WTC11 (cell line): ENCODE data around the gene SLC35F4. TPM values are rescaled to one million over a fixed set of nuclear protein-coding genes. Genes with fewer than 3 reads are reported as not detected.

ENCODE experiments used
- ATAC-seq: fragments of 200-7000 bp; cut with Tn5 transposase; 2 replicates; pipeline ENCODE4 v1.10.0; 2021; ENCODE audit warnings: mild to moderate bottlenecking, moderate library complexity
- CTCF ChIA-PET: fragments of 300-600 bp; sonication (Branson Sonifier 250); formaldehyde crosslinking; loops from one replicate; lab custom pipeline; 2021; ENCODE audit warnings: antibody characterized with exemption; lab: Charles Lee
- POLR2A ChIA-PET: fragments of 350-600 bp; sonication (Branson Sonifier 250); formaldehyde crosslinking; loops from one replicate; lab custom pipeline; 2021; ENCODE audit warnings: antibody characterized with exemption; lab: Charles Lee
- DNase-seq: peaks from one replicate; pipeline ENCODE4 v3.0.0; 2021; ENCODE audit warnings: low spot score
- H3K27ac Mint-ChIP-seq: 2 replicates; pipeline ENCODE4 v1.8.0; 2021; ENCODE audit warnings: mixed read lengths
- H3K27me3 Mint-ChIP-seq: 2 replicates; pipeline ENCODE4 v1.8.0; 2021; ENCODE audit warnings: low read depth, mild to moderate bottlenecking, moderate library complexity, mixed read lengths
- H3K36me3 Mint-ChIP-seq: 2 replicates; pipeline ENCODE4 v1.8.0; 2021; ENCODE audit warnings: mixed read lengths
- H3K4me1 Mint-ChIP-seq: 2 replicates; pipeline ENCODE4 v1.8.0; 2022; ENCODE audit warnings: mixed read lengths
- H3K4me3 Mint-ChIP-seq: 2 replicates; pipeline ENCODE4 v1.8.0; 2021; ENCODE audit warnings: mild to moderate bottlenecking, moderate library complexity, mixed read lengths
- H3K9me3 Mint-ChIP-seq: 2 replicates; pipeline ENCODE4 v1.8.0; 2021; ENCODE audit warnings: mixed read lengths
- E2F5 ChIP-seq: sonication (generic); formaldehyde crosslinking; IDR thresholded peaks from 2 replicates; pipeline ENCODE4 v1.8.1; 2022; ENCODE audit warnings: mild to moderate bottlenecking, moderate library complexity, missing genetic modification reagents
- ELF4 ChIP-seq: sonication (generic); formaldehyde crosslinking; IDR thresholded peaks from 2 replicates; pipeline ENCODE4 v1.8.1; 2022; ENCODE audit warnings: low read depth, mild to moderate bottlenecking, moderate library complexity, missing genetic modification reagents
- ERG ChIP-seq: fragments of 250-450 bp; sonication (Bioruptor Pico); IDR thresholded peaks from 2 replicates; pipeline ENCODE4 v1.8.0; 2021; ENCODE audit warnings: mild to moderate bottlenecking
- FOXJ3 ChIP-seq: sonication (generic); formaldehyde crosslinking; IDR thresholded peaks from 2 replicates; pipeline ENCODE4 v1.9.0; 2021; ENCODE audit warnings: missing genetic modification reagents, mild to moderate bottlenecking, borderline replicate concordance
- GRHL2 ChIP-seq: fragments of 250-450 bp; sonication (Bioruptor Pico); IDR thresholded peaks from 2 replicates; pipeline ENCODE4 v1.8.0; 2022; ENCODE audit warnings: mild to moderate bottlenecking, moderate library complexity; ENCODE audit not compliant: insufficient replicate concordance, severe bottlenecking
- NFATC4 ChIP-seq: fragments of 250-450 bp; sonication (Bioruptor Pico); IDR thresholded peaks from 2 replicates; pipeline ENCODE4 v1.9.0; 2021; ENCODE audit warnings: mild to moderate bottlenecking
- NFE2L1 ChIP-seq: sonication (generic); formaldehyde crosslinking; IDR thresholded peaks from 2 replicates; pipeline ENCODE4 v1.8.1; 2023; ENCODE audit warnings: missing genetic modification reagents
- NR1H2 ChIP-seq: sonication (generic); formaldehyde crosslinking; IDR thresholded peaks from 2 replicates; pipeline ENCODE4 v1.9.0; 2021; ENCODE audit warnings: mild to moderate bottlenecking, moderate library complexity, missing genetic modification reagents
- RORB ChIP-seq: fragments of 250-450 bp; sonication (Bioruptor Pico); IDR thresholded peaks from 2 replicates; pipeline ENCODE4 v1.9.0; 2021; ENCODE audit warnings: mild to moderate bottlenecking
- TCF7 ChIP-seq: sonication (generic); formaldehyde crosslinking; IDR thresholded peaks from 2 replicates; pipeline ENCODE4 v1.8.0; 2022; ENCODE audit warnings: mild to moderate bottlenecking, low read depth, missing genetic modification reagents, moderate library complexity
- TEAD1 ChIP-seq: sonication (generic); formaldehyde crosslinking; IDR thresholded peaks from 2 replicates; pipeline ENCODE4 v1.8.0; 2022; ENCODE audit warnings: mild to moderate bottlenecking, missing genetic modification reagents
- USF2 ChIP-seq: sonication (generic); formaldehyde crosslinking; IDR thresholded peaks from 2 replicates; pipeline ENCODE4 v1.8.1; 2023; ENCODE audit warnings: mild to moderate bottlenecking, missing genetic modification reagents, moderate library complexity
- ZNF138 ChIP-seq: sonication (generic); formaldehyde crosslinking; conservative IDR thresholded peaks from 2 replicates; pipeline ENCODE4 v1.8.1; 2022; ENCODE audit warnings: mild to moderate bottlenecking, moderate library complexity, missing genetic modification reagents
- ZNF219 ChIP-seq: sonication (generic); formaldehyde crosslinking; IDR thresholded peaks from 2 replicates; pipeline ENCODE4 v1.8.0; 2023; ENCODE audit warnings: missing genetic modification reagents, mild to moderate bottlenecking, borderline replicate concordance
- ZNF317 ChIP-seq: sonication (generic); formaldehyde crosslinking; IDR thresholded peaks from 2 replicates; pipeline ENCODE4 v1.8.1; 2023; ENCODE audit warnings: low read depth, mild to moderate bottlenecking, moderate library complexity, missing genetic modification reagents, borderline replicate concordance
- ZNF423 ChIP-seq: fragments of 250-450 bp; sonication (Bioruptor Pico); IDR thresholded peaks from 2 replicates; pipeline ENCODE4 v2.1.2; 2022; ENCODE audit warnings: mild to moderate bottlenecking, moderate library complexity
- ZNF512 ChIP-seq: sonication (generic); formaldehyde crosslinking; IDR thresholded peaks from 2 replicates; pipeline ENCODE4 v1.8.1; 2022; ENCODE audit warnings: missing genetic modification reagents, borderline replicate concordance
- ZNF671 ChIP-seq: fragments of 250-450 bp; sonication (Bioruptor Pico); IDR thresholded peaks from 2 replicates; pipeline ENCODE4 v1.8.0; 2021; ENCODE audit warnings: mild to moderate bottlenecking
- ZSCAN18 ChIP-seq: fragments of 250-450 bp; sonication (Bioruptor Pico); IDR thresholded peaks from 2 replicates; pipeline ENCODE4 v2.1.2; 2022; ENCODE audit warnings: mild to moderate bottlenecking, moderate library complexity
- total RNA-seq: library from RNA; stranded (reverse); gene quantifications from 3 replicates; pipeline ENCODE4 v1.2.3, GENCODE V29; 2021

SLC35F4 gene
- total RNA-seq, 1 experiment from 2014 or later, result not detected

- TF ChIP-seq ZNF317 (CRISPR knock-in tag) (no peak), ZNF512 (CRISPR knock-in tag) (no peak), ZSCAN18 (no peak), NR1H2 (CRISPR knock-in tag) (no peak), GRHL2 (CRISPR knock-in tag) (no peak), FOXJ3 (no peak), RORB (CRISPR knock-in tag) (no peak), TEAD1 (CRISPR knock-in tag) (no peak), ZNF671 (CRISPR knock-in tag) (no peak), NFE2L1 (CRISPR knock-in tag) (no peak), ERG (CRISPR knock-in tag) (no peak)
- H3K27ac Mint-ChIP-seq, result no peak overlapping the region
- H3K27me3 Mint-ChIP-seq, result peaks cover 37% of the 10 kb centered on the region
- no peak for ATAC-seq
- H3K9me3 Mint-ChIP-seq, result no peaks in the 10 kb centered on the region
- H3K4me1 Mint-ChIP-seq, result peaks cover 28% of the 10 kb centered on the region
- CTCF ChIA-PET, result interaction anchor here (0.8 to 3.8 kb wide), 7 partner anchors 8 to 339 kb away, joined by 3 to 22 read pairs (median 3); no protein-coding TSS in a partner anchor
- H3K36me3 Mint-ChIP-seq, result no peaks in the 10 kb centered on the region
- POLR2A ChIA-PET, result interaction anchor here (0.5 kb wide), 1 partner anchor 408 kb away, joined by 5 read pairs; no protein-coding TSS in a partner anchor
- DNase-seq, result no peak
- H3K4me3 Mint-ChIP-seq, result peak overlapping the region; percentile 67
Observed at GRCh38 chr14:57866199-57866705, 360 bp upstream of the SLC35F4 start.

GRCh38 chr14:57865066-57865402 is 858 bp downstream of the SLC35F4 start:
- Mint-ChIP-seq H3K36me3 (no peaks in the 10 kb centered on the region), H3K27me3 (peaks cover 37% of the 10 kb centered on the region), H3K9me3 (no peaks in the 10 kb centered on the region)

More at GRCh38 chr14:57865066-57865402, 858 bp downstream of the SLC35F4 start:
- Mint-ChIP-seq H3K27ac (no peak overlapping the region), H3K4me1 (peaks cover 19% of the 10 kb centered on the region), H3K4me3 (peak overlapping the region; percentile 75)
- CTCF ChIA-PET, result interaction anchor here (0.7 to 3.8 kb wide), 5 partner anchors 98 to 416 kb away, joined by 3 to 22 read pairs (median 4); no protein-coding TSS in a partner anchor
- DNase-seq, result no peak
- TF ChIP-seq USF2 (no peak), TCF7 (CRISPR knock-in tag) (no peak), ZNF671 (CRISPR knock-in tag) (no peak), ZNF317 (CRISPR knock-in tag) (no peak), ZNF219 (no peak), ZNF138 (CRISPR knock-in tag) (no peak), E2F5 (CRISPR knock-in tag) (no peak), ZNF423 (CRISPR knock-in tag) (no peak), NFATC4 (no peak), ELF4 (CRISPR knock-in tag) (no peak)
- POLR2A ChIA-PET, result no interaction called here
- ATAC-seq, result no peak
